Mesangial cell (primary cell): ENCODE measurements around the gene ERICH2. TPM values are rescaled to one million over a fixed set of nuclear protein-coding genes. Genes with fewer than 3 reads are reported as not detected.

ENCODE experiments used
- total RNA-seq: library from RNA; depleted of rRNA; stranded (reverse); fragments of >200 nt; gene quantifications from 2 replicates; pipeline ENCODE4 v1.2.3, GENCODE V29; 2015

Gene ERICH2
- not detected in 2 replicates for total RNA-seq

DNA sequence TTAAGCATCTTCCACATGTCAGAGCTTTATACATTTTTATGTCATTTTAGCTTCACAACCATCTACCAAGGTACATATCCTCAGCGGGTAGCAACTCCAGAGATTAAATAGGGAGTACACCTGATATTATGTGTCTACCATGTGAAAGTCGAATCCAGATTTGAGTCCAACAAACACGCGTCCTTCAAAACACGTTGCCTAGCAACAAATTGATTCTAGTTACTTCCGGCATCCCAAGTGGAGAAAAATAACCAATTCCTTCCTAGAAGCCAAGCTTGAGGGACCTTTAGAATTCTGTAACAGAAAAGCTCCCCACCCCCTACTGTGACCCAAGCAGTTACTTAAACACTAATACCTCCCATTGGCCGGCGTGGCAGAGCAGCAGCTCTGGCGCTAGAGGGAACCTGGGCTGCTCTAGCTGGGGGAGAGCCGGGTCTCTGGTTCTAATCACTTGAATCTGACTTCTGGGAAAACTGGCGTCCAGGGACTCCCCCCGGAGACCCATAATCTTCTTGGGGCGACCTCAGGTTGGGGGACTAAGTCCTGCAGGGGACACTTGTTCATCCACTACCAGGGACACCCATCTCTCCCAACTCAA, at the start of gene ERICH2:
Gene ERICH2, plus strand, starts transcription at position 371 of the 598 bp plus-strand sequence. CDS start 304 bp downstream, outside the sequence.

GRCh38 chr2:170816504-170817092, 46.4 kb downstream of the ERICH2 start, which contains the start of gene GAD1:
Gene GAD1, plus strand, starts transcription at chr2:170816887. Its CDS starts 1,705 bp downstream, at chr2:170818592.

Other genes with a start within 250 kb of the ERICH2 start
- gene SP5, start 55.0 kb upstream of the ERICH2 start, total RNA-seq: not detected in 2 replicates
- gene GAD1, start 46.5 kb downstream of the ERICH2 start, total RNA-seq: not detected in 2 replicates
- 54.4 and 72.5 TPM in 2 replicates for gene GORASP2, start 158.9 kb downstream of the ERICH2 start, total RNA-seq